GM18520 (cell line): ENCODE data around the gene ADCY5.

ENCODE experiments used
- ATAC-seq: cut with Tn5 transposase; IDR thresholded peaks from one replicate; pipeline ENCODE4 v1.9.1; 2021; ENCODE audit not compliant: unreplicated experiment

The ADCY5 gene

GRCh38 chr3:123330441-123330991 is 118.4 kb downstream of the ADCY5 start:
- ATAC-seq: no peak

- ATAC-seq: no peak
Measured at GRCh38 chr3:123329636-123330340, 119.1 kb downstream of the ADCY5 start.

GRCh38 chr3:123328851-123329635 is 119.8 kb downstream of the ADCY5 start:
- no peak for ATAC-seq

- no peak for ATAC-seq
Measured at GRCh38 chr3:123327956-123328850, 120.7 kb downstream of the ADCY5 start.

- no peak for ATAC-seq
Measured at GRCh38 chr3:123327480-123327879, 121.4 kb downstream of the ADCY5 start.

GRCh38 chr3:123326531-123326930 is 122.4 kb downstream of the ADCY5 start:
- no peak for ATAC-seq

- no peak for ATAC-seq
Measured at GRCh38 chr3:123325766-123326256, 123.1 kb downstream of the ADCY5 start.

- ATAC-seq: no peak
Measured at GRCh38 chr3:123324880-123325765, 123.8 kb downstream of the ADCY5 start.

- no peak for ATAC-seq
Measured at GRCh38 chr3:123323781-123324180, 125.1 kb downstream of the ADCY5 start.

GRCh38 chr3:123322866-123323265 is 126.0 kb downstream of the ADCY5 start:
- no peak for ATAC-seq

GRCh38 chr3:123321806-123322205 is 127.1 kb downstream of the ADCY5 start:
- no peak for ATAC-seq

GRCh38 chr3:123320221-123320620 is 128.7 kb downstream of the ADCY5 start:
- ATAC-seq: no peak

GRCh38 chr3:123319760-123320159 is 129.1 kb downstream of the ADCY5 start:
- ATAC-seq: no peak

GRCh38 chr3:123318374-123318773 is 130.5 kb downstream of the ADCY5 start:
- ATAC-seq: no peak

GRCh38 chr3:123317716-123318115 is 131.2 kb downstream of the ADCY5 start:
- ATAC-seq: no peak

GRCh38 chr3:123315271-123315595 is 133.7 kb downstream of the ADCY5 start:
- ATAC-seq: no peak

- ATAC-seq: no peak
Measured at GRCh38 chr3:123314359-123315270, 134.3 kb downstream of the ADCY5 start.

GRCh38 chr3:123313889-123314288 is 135.0 kb downstream of the ADCY5 start:
- ATAC-seq: no peak
